Fibroblast of the conjunctiva (primary cell): ENCODE measurements around the gene PHF2.
"Not testable (repeated sequence)": the region's sequence is repeated elsewhere in the genome, so short reads cannot be mapped to it uniquely, and the experiment has no call there.

Source experiments
- DNase-seq: peaks from one replicate; pipeline ENCODE4 v3.0.0-alpha.2; 2010; ENCODE audit warnings: low read depth

Gene PHF2

GRCh38 chr9:93665637-93666438 is 89.5 kb downstream of the PHF2 start:
- DNase-seq = no peak

- not testable (repeated sequence) for DNase-seq
Measured at GRCh38 chr9:93666439-93666784, 90.0 kb downstream of the PHF2 start.

GRCh38 chr9:93667006-93667405 is 90.6 kb downstream of the PHF2 start:
- no peak for DNase-seq

- DNase-seq = no peak
Measured at GRCh38 chr9:93667627-93668026, 91.2 kb downstream of the PHF2 start.

- no peak for DNase-seq
Measured at GRCh38 chr9:93668261-93668871, 92.0 kb downstream of the PHF2 start.

GRCh38 chr9:93669116-93669957 is 93.0 kb downstream of the PHF2 start:
- DNase-seq = no peak

- no peak for DNase-seq
Measured at GRCh38 chr9:93669958-93670207, 93.5 kb downstream of the PHF2 start.

- DNase-seq = no peak
Measured at GRCh38 chr9:93670208-93671019, 94.0 kb downstream of the PHF2 start.

- no peak for DNase-seq
Measured at GRCh38 chr9:93671020-93671338, 94.6 kb downstream of the PHF2 start.

GRCh38 chr9:93672330-93673020 is 96.1 kb downstream of the PHF2 start:
- DNase-seq = not testable (repeated sequence)

- no peak for DNase-seq
Measured at GRCh38 chr9:93673021-93673838, 96.8 kb downstream of the PHF2 start.

GRCh38 chr9:93673839-93674334 is 97.5 kb downstream of the PHF2 start:
- DNase-seq = no peak

GRCh38 chr9:93674580-93675335 is 98.4 kb downstream of the PHF2 start:
- DNase-seq = no peak

GRCh38 chr9:93675336-93676150 is 99.2 kb downstream of the PHF2 start:
- DNase-seq = no peak

GRCh38 chr9:93676310-93677047 is 100.1 kb downstream of the PHF2 start:
- no peak for DNase-seq

- DNase-seq = no peak
Measured at GRCh38 chr9:93677048-93677571, 100.7 kb downstream of the PHF2 start.

GRCh38 chr9:93677641-93678136 is 101.3 kb downstream of the PHF2 start:
- no peak for DNase-seq
